Measurements from ENCODE around the gene PARP16.

DNA sequence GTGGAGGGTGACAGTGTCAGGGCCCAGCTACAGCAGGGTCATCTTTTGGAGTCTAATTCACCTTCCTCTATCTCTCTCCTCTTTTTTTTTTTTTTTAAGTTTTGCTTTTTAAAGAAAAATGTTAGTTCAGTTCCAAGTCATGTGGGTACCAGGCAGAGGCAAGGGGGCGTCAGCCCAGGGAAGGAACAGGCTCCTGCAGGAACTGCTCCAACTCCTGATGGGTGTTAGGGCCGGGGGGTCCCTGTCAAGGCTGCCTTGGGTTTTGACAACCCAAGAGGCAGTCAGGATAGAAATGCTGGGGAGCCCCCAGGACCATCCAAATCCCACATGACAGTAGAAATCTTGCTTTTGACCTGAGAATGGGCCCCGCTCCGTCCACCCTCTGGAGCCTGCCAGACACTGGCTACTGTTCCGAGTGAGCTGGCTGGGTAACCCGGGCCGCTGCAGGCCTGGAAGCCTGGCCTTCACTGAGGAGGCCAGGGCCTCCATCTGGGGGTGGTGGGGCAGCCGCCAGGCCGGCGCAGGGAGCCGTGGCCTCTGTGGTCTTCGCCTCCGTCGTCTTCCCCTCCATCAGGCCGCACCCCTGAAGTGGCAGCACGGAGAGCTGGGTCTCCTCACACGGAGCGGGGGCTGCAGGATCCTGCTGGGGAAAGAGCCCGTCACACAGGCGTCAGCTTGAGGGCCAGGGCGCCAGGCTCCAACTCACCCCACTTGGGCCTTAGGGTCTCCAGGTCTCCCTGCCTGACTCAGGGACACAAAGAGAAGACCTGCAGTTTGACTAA, 42.0 kb upstream of the PARP16 start:
- TF ChIP-seq, protein P1, sequence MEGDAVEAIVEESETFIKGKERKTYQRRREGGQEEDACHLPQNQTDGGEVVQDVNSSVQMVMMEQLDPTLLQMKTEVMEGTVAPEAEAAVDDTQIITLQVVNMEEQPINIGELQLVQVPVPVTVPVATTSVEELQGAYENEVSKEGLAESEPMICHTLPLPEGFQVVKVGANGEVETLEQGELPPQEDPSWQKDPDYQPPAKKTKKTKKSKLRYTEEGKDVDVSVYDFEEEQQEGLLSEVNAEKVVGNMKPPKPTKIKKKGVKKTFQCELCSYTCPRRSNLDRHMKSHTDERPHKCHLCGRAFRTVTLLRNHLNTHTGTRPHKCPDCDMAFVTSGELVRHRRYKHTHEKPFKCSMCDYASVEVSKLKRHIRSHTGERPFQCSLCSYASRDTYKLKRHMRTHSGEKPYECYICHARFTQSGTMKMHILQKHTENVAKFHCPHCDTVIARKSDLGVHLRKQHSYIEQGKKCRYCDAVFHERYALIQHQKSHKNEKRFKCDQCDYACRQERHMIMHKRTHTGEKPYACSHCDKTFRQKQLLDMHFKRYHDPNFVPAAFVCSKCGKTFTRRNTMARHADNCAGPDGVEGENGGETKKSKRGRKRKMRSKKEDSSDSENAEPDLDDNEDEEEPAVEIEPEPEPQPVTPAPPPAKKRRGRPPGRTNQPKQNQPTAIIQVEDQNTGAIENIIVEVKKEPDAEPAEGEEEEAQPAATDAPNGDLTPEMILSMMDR (IDR thresholded peaks at IDR 0.05) = no peak
- TF ChIP-seq POLR2A (IDR thresholded peaks at IDR 0.05) = no peak

All from uterus (tissue), 2 donors.